Adrenal gland (tissue), 5 donors: Measurements from ENCODE around the gene POMGNT1.

Source experiments
- CTCF ChIP-seq, 6 experiments: fragments of 450-650 bp in 4 of 6; fragments of 200-600 bp in 2 of 6; sonication (generic) in 1 of 6; IDR thresholded peaks; 1 replicate in 5 of 6; 2 replicates in 1 of 6; pipeline versions ENCODE4 v1.5.1 to v1.8.0; 2016 to 2021; ENCODE audit warnings: antibody characterized with exemption in 6 of 6, mild to moderate bottlenecking in 2 of 6, moderate library complexity in 1 of 6
- POLR2A ChIP-seq, 2 donors: fragments of 450-650 bp; IDR thresholded peaks; one replicate each; pipeline ENCODE4 v1.6.1; 2017; ENCODE audit warnings: antibody characterized with exemption in 2 of 2, mild to moderate bottlenecking in 2 of 2, moderate library complexity in 1 of 2
- donor health status: DM: no; HTN: no; CAD: no.

- TF ChIP-seq POLR2A (IDR thresholded peaks at IDR 0.05) (no peak), CTCF (IDR thresholded peaks at IDR 0.05) (no peak)
Measured at GRCh38 chr1:46215504-46215903, 17.3 kb upstream of the POMGNT1 start.
